PC-3 (cell line): ENCODE measurements around the gene PVR.

Experiments used
- EZH2 ChIP-seq: fragments of 300-600 bp; sonication (generic); IDR thresholded peaks from one replicate; pipeline ENCODE4 v1.6.1; 2017; ENCODE audit warnings: antibody characterized with exemption, mild to moderate bottlenecking, low read length; ENCODE audit not compliant: unreplicated experiment
- EZH2phosphoT487 ChIP-seq: fragments of 300-600 bp; sonication (generic); IDR thresholded peaks from 2 replicates; pipeline ENCODE4 v1.6.1; 2018; ENCODE audit warnings: mild to moderate bottlenecking, antibody characterized with exemption, low read length, borderline replicate concordance
- TF ChIP-seq, protein P1 (sequence below): fragments of 300-600 bp; sonication (generic); conservative IDR thresholded peaks from 2 replicates; pipeline ENCODE4 v1.5.1; 2017; ENCODE audit warnings: antibody characterized with exemption, low read depth, mild to moderate bottlenecking, low read length

DNA sequence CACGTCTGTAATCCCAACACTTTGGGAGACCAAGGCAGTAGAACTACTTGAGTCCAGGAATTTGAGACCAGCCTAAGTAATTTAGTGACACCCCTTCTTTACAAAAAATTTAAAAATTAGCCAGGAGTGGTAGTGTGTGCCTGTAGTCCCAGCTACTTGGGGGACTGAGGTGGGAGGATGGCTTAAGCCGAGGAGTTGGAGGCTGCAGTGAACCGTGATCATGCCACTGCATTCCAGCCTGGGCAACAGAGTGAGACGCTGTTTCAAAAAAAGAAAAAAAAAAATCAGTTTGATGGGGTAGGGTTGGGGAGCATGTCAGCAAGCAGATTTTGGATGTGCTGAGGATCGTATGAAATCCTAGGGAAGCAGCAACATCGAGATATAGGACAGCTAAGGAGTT lies 31.8 kb downstream of the PVR start:
- TF ChIP-seq, protein P1, sequence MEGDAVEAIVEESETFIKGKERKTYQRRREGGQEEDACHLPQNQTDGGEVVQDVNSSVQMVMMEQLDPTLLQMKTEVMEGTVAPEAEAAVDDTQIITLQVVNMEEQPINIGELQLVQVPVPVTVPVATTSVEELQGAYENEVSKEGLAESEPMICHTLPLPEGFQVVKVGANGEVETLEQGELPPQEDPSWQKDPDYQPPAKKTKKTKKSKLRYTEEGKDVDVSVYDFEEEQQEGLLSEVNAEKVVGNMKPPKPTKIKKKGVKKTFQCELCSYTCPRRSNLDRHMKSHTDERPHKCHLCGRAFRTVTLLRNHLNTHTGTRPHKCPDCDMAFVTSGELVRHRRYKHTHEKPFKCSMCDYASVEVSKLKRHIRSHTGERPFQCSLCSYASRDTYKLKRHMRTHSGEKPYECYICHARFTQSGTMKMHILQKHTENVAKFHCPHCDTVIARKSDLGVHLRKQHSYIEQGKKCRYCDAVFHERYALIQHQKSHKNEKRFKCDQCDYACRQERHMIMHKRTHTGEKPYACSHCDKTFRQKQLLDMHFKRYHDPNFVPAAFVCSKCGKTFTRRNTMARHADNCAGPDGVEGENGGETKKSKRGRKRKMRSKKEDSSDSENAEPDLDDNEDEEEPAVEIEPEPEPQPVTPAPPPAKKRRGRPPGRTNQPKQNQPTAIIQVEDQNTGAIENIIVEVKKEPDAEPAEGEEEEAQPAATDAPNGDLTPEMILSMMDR: no peak
- TF ChIP-seq EZH2phosphoT487: no peak
- TF ChIP-seq EZH2: no peak
